IMR-90 (cell line): Measurements from ENCODE around the gene GTF2A1L. TPM values are rescaled to one million over a fixed set of nuclear protein-coding genes. Genes with fewer than 3 reads are reported as not detected.

Experiments used
- ATAC-seq: fragments of 200-7000 bp; cut with Tn5 transposase; 2 replicates; pipeline ENCODE4 v1.9.1; 2020; ENCODE audit warnings: low read depth, mild to moderate bottlenecking, moderate library complexity
- BruUV-seq: library from RNA; stranded (reverse); fragments of 400-500 nt; replicated peaks from 2 replicates; lab custom pipeline; 2021; lab: Mats Ljungman, UMichigan
- CTCF ChIA-PET: fragments of 300-600 bp; formaldehyde crosslinking; extraction: SDS; loops from one replicate; lab custom pipeline; 2021; ENCODE audit warnings: antibody characterized with exemption; lab: Yijun Ruan, JAX
- POLR2A ChIA-PET: fragments of 300-600 bp; sonication (Branson Sonifier 250); formaldehyde crosslinking; loops from one replicate; lab custom pipeline; 2022; ENCODE audit warnings: antibody characterized with exemption; ENCODE audit not compliant: unreplicated experiment; lab: Charles Lee
- DNase-seq: peaks from one replicate; pipeline ENCODE4 v3.0.0; 2013
- H2AFZ ChIP-seq: replicated peaks from 2 replicates; pipeline ENCODE3; 2013; ENCODE audit warnings: low read length, mild to moderate bottlenecking; ENCODE audit not compliant: poor library complexity
- H2AK5ac ChIP-seq: 2 replicates; pipeline ENCODE4 v1.6.1; 2013; ENCODE audit warnings: low read depth, low read length, inconsistent platforms
- H2AK9ac ChIP-seq: replicated peaks from 2 replicates; pipeline ENCODE3; 2013; ENCODE audit warnings: mild to moderate bottlenecking, low read depth, low read length, moderate library complexity; ENCODE audit not compliant: poor library complexity
- H2BK120ac ChIP-seq: 2 replicates; pipeline ENCODE4 v1.6.1; 2013; ENCODE audit warnings: low read depth, low read length, inconsistent platforms
- H2BK15ac ChIP-seq: 3 replicates; pipeline ENCODE4 v1.6.1; 2013; ENCODE audit warnings: low read depth, low read length, inconsistent platforms
- H2BK20ac ChIP-seq: 2 replicates; pipeline ENCODE4 v1.6.1; 2013; ENCODE audit warnings: low read depth, mild to moderate bottlenecking, inconsistent platforms, low read length, moderate library complexity
- H2BK5ac ChIP-seq: 2 replicates; pipeline ENCODE4 v1.6.1; 2013; ENCODE audit warnings: mild to moderate bottlenecking, low read depth, low read length, inconsistent platforms; ENCODE audit not compliant: poor library complexity, severe bottlenecking
- H3K14ac ChIP-seq: replicated peaks from 2 replicates; pipeline ENCODE4 v1.6.1; 2013; ENCODE audit warnings: low read depth, low read length, inconsistent platforms
- H3K18ac ChIP-seq: 2 replicates; pipeline ENCODE4 v1.6.1; 2013; ENCODE audit warnings: low read depth, low read length, control low read depth
- H3K23ac ChIP-seq: 2 replicates; pipeline ENCODE4 v1.6.1; 2013; ENCODE audit warnings: low read depth, low read length, inconsistent platforms
- H3K27ac ChIP-seq: 2 replicates; pipeline ENCODE4 v1.5.1; 2013; ENCODE audit warnings: mild to moderate bottlenecking, control low read depth, low read length; ENCODE audit not compliant: insufficient read depth
- H3K27me3 ChIP-seq: 2 replicates; pipeline ENCODE4 v1.6.1; 2013; ENCODE audit warnings: low read length; ENCODE audit not compliant: control insufficient read depth, insufficient read depth
- H3K36me3 ChIP-seq: 2 replicates; pipeline ENCODE4 v1.6.1; 2013; ENCODE audit warnings: low read length, mixed read lengths; ENCODE audit not compliant: control insufficient read depth, insufficient read depth
- H3K4ac ChIP-seq: 2 replicates; pipeline ENCODE4 v1.6.1; 2013; ENCODE audit warnings: low read depth, low read length, inconsistent platforms
- H3K4me1 ChIP-seq: 2 replicates; pipeline ENCODE4 v1.6.1; 2013; ENCODE audit warnings: low read length, mixed read lengths; ENCODE audit not compliant: control insufficient read depth, insufficient read depth
- H3K4me2 ChIP-seq: 2 replicates; pipeline ENCODE4 v1.6.1; 2013; ENCODE audit warnings: low read depth, mild to moderate bottlenecking, control low read depth, low read length, moderate library complexity
- H3K4me3 ChIP-seq: 2 replicates; pipeline ENCODE4 v1.5.1; 2013; ENCODE audit warnings: low read depth, mild to moderate bottlenecking, control low read depth, low read length, moderate library complexity; ENCODE audit not compliant: insufficient read depth
- H3K56ac ChIP-seq: 2 replicates; pipeline ENCODE4 v1.6.1; 2013; ENCODE audit warnings: low read length, inconsistent platforms; ENCODE audit not compliant: insufficient read depth; ENCODE audit errors: extremely low read depth
- H3K79me1 ChIP-seq, 2 experiments: 2 replicates each; pipeline ENCODE4 v1.6.1; 2013; ENCODE audit warnings: low read length in 2 of 2, inconsistent platforms in 1 of 2, low read depth in 1 of 2
- H3K9ac ChIP-seq: 2 replicates; pipeline ENCODE4 v1.6.1; 2013; ENCODE audit warnings: low read depth, low read length, control low read depth
- H3K9me1 ChIP-seq: 2 replicates; pipeline ENCODE4 v1.6.1; 2013; ENCODE audit warnings: low read length, inconsistent platforms; ENCODE audit not compliant: insufficient read depth
- H3K9me3 ChIP-seq: 2 replicates; pipeline ENCODE4 v1.6.1; 2013; ENCODE audit warnings: low read length; ENCODE audit not compliant: control insufficient read depth, insufficient read depth
- H4K20me1 ChIP-seq: 2 replicates; pipeline ENCODE4 v1.6.1; 2013; ENCODE audit warnings: low read length, inconsistent platforms; ENCODE audit not compliant: insufficient read depth
- H4K5ac ChIP-seq: 2 replicates; pipeline ENCODE4 v1.6.1; 2013; ENCODE audit warnings: mild to moderate bottlenecking, low read depth, low read length, control low read depth
- H4K8ac ChIP-seq, 2 experiments: 2 replicates each; pipeline ENCODE4 v1.6.1; 2013; ENCODE audit warnings: low read depth in 2 of 2, low read length in 2 of 2, control low read depth in 1 of 2, inconsistent platforms in 1 of 2
- H4K91ac ChIP-seq: 2 replicates; pipeline ENCODE4 v1.6.1; 2013; ENCODE audit warnings: low read depth, low read length, inconsistent platforms; ENCODE audit not compliant: insufficient read depth
- CHD1 ChIP-seq: IDR thresholded peaks from 2 replicates; pipeline ENCODE4 v1.6.1; 2012; ENCODE audit warnings: low read depth, low read length, improper control_type of control experiment
- MAFK ChIP-seq: IDR thresholded peaks from 2 replicates; pipeline ENCODE4 v1.6.1; 2012; ENCODE audit warnings: low read depth, low read length, improper control_type of control experiment
- MAZ ChIP-seq: IDR thresholded peaks from 2 replicates; pipeline ENCODE4 v1.6.1; 2012; ENCODE audit warnings: low read depth, mild to moderate bottlenecking, low read length, improper control_type of control experiment, moderate library complexity, borderline replicate concordance
- NFE2L2 ChIP-seq: fragments of 150-350 bp; IDR thresholded peaks from 2 replicates; pipeline ENCODE4 v1.6.1; 2016; ENCODE audit warnings: low read depth, mild to moderate bottlenecking, low read length
- RCOR1 ChIP-seq: IDR thresholded peaks from 2 replicates; pipeline ENCODE4 v1.6.1; 2012; ENCODE audit warnings: mild to moderate bottlenecking, low read length, improper control_type of control experiment; ENCODE audit not compliant: insufficient replicate concordance
- SMC3 ChIP-seq: fragments of 150-350 bp; IDR thresholded peaks from 2 replicates; pipeline ENCODE4 v1.6.1; 2016; ENCODE audit warnings: low read depth, mild to moderate bottlenecking, antibody characterized with exemption, low read length, moderate library complexity
- WGBS, 2 experiments: methylation state at CpG; one replicate each; pipeline versions ENCODE4 v1.1.5 to v1.1.7; 2013; ENCODE audit warnings: missing lambda C conversion rate in 2 of 2; ENCODE audit not compliant: insufficient read length in 1 of 2; ENCODE audit errors: extremely low coverage in 2 of 2; 5-methylcytosine and 5-hydroxymethylcytosine counted together
- dilution Hi-C: fragments of 300-500 bp; cut with HindIII; formaldehyde crosslinking; loops from one replicate; pipeline ENCODE4 v1.14.3; 2018; ENCODE audit warnings: low sequenced_read_pairs; ENCODE audit not compliant: unreplicated experiment
- in situ Hi-C: fragments of 300-500 bp; cut with MboI; formaldehyde crosslinking; loops from 3 replicates; pipeline ENCODE4 v1.14.3; 2019; ENCODE audit warnings: low sequenced_read_pairs, inconsistent platforms, mixed read lengths
- intact Hi-C: fragments of 100-400 bp; cut with micrococcal nuclease; formaldehyde crosslinking; loops from 2 replicates; pipeline ENCODE4 v1.10.0; 2022
- polyA plus RNA-seq, 3 experiments: library from polyadenylated mRNA; depleted of rRNA; stranded (reverse); fragments of >200 nt; gene quantifications; 2 replicates each; pipeline ENCODE4 v1.2.3, GENCODE V29; 2012; ENCODE audit warnings: low replicate concordance in 1 of 3
- total RNA-seq: library from RNA; depleted of rRNA; stranded (reverse); fragments of >200 nt; gene quantifications from 2 replicates; pipeline ENCODE4 v1.2.3, GENCODE V29; 2012
- TF ChIP-seq, protein P1 (sequence below): fragments of 150-350 bp; IDR thresholded peaks from 2 replicates; pipeline ENCODE4 v1.6.1; 2016; ENCODE audit warnings: low read depth, mild to moderate bottlenecking, low read length, moderate library complexity, borderline replicate concordance
- TF ChIP-seq, protein P2 (sequence below): fragments of 150-350 bp; IDR thresholded peaks from 2 replicates; pipeline ENCODE4 v1.6.1; 2017; ENCODE audit warnings: mild to moderate bottlenecking, antibody characterized with exemption, low read length, low read depth

The GTF2A1L gene
- total and polyA plus RNA-seq, 2 of the 4 experiments (the other 2 are of a cell fraction) = not detected

- H3K79me1 ChIP-seq = no peaks in the 10 kb centered on the region
- peak overlapping the region; percentile 52 for H3K9ac ChIP-seq
- H3K9me1 ChIP-seq = peaks cover 17% of the 10 kb centered on the region
- intact Hi-C loops (loop anchor here (2.0 to 10.0 kb wide), 3 partner anchors 113 to 231 kb away; no protein-coding TSS in a partner anchor), dilution Hi-C loops (no loop called here), in situ Hi-C loops (loop anchor here (10.0 kb wide), 1 partner anchor 141 kb away; no protein-coding TSS in a partner anchor)
- peak overlapping the region; percentile 93; the same call in 1 of the 2 replicates for H3K27ac ChIP-seq
- DNase-seq (peak; percentile 48), ATAC-seq (peak; percentile 8)
- H3K9me3 ChIP-seq = no peaks in the 10 kb centered on the region
- peak overlapping the region; percentile 99 for H2BK120ac ChIP-seq
- H3K4me1 ChIP-seq = peaks cover 22% of the 10 kb centered on the region
- peak overlapping the region; percentile 67 for H2BK15ac ChIP-seq
- no peak overlapping the region for H3K4me3 ChIP-seq
- H3K56ac ChIP-seq = peak overlapping the region; percentile 62; the same call in 1 of the 2 replicates
- H4K20me1 ChIP-seq = no peaks in the 10 kb centered on the region
- no TSS peak for BruUV-seq
- peak overlapping the region; percentile 51 for H2AK5ac ChIP-seq
- no peak overlapping the region for H2AK9ac ChIP-seq
- peak overlapping the region; percentile 86 for H4K5ac ChIP-seq
- peak overlapping the region; percentile 80 for H3K18ac ChIP-seq
- peak overlapping the region; percentile 87; the same call in 1 of the 2 replicates for H3K23ac ChIP-seq
- peak overlapping the region; percentile 77 to 91 for H4K8ac ChIP-seq
- H3K4ac ChIP-seq = peak overlapping the region; percentile 81
- H3K36me3 ChIP-seq = no peaks in the 10 kb centered on the region
- CTCF ChIA-PET = interaction anchor here (0.6 to 0.9 kb wide), 3 partner anchors 64 to 230 kb away, joined by 3 to 4 read pairs (median 4); no protein-coding TSS in a partner anchor
- WGBS, 2 experiments = no CpG with 5 or more reads among the region's 1 CpG
- H3K27me3 ChIP-seq = no peaks in the 10 kb centered on the region
- peak overlapping the region; percentile 84 for H2BK20ac ChIP-seq
- peak overlapping the region; percentile 79 for H3K14ac ChIP-seq
- TF ChIP-seq SMC3 = no peak
- TF ChIP-seq NFE2L2 = no peak
- TF ChIP-seq, protein P1, sequence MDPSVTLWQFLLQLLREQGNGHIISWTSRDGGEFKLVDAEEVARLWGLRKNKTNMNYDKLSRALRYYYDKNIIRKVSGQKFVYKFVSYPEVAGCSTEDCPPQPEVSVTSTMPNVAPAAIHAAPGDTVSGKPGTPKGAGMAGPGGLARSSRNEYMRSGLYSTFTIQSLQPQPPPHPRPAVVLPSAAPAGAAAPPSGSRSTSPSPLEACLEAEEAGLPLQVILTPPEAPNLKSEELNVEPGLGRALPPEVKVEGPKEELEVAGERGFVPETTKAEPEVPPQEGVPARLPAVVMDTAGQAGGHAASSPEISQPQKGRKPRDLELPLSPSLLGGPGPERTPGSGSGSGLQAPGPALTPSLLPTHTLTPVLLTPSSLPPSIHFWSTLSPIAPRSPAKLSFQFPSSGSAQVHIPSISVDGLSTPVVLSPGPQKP = no peak
- TF ChIP-seq, protein P2, sequence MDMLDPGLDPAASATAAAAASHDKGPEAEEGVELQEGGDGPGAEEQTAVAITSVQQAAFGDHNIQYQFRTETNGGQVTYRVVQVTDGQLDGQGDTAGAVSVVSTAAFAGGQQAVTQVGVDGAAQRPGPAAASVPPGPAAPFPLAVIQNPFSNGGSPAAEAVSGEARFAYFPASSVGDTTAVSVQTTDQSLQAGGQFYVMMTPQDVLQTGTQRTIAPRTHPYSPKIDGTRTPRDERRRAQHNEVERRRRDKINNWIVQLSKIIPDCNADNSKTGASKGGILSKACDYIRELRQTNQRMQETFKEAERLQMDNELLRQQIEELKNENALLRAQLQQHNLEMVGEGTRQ = no peak
- no peak for TF ChIP-seq MAZ
- no peak for TF ChIP-seq RCOR1
- no peak for TF ChIP-seq MAFK
- no peak for TF ChIP-seq CHD1
- POLR2A ChIA-PET = no interaction called here
- peak overlapping the region; percentile 33; the same call in 1 of the 2 replicates for H3K4me2 ChIP-seq
- H2AFZ ChIP-seq = no peak overlapping the region
- peak overlapping the region; percentile 97 for H2BK5ac ChIP-seq
- peak overlapping the region; percentile 81 for H4K91ac ChIP-seq
Observed at GRCh38 chr2:48713647-48714046, 96.0 kb downstream of the GTF2A1L start.
